CD14-positive monocyte (primary cell): ENCODE results near the gene FAM241B. TPM values are rescaled to one million over a fixed set of nuclear protein-coding genes. Genes with fewer than 3 reads are reported as not detected.

Source experiments
- DNase-seq, 3 donors: peaks; one replicate each; pipeline ENCODE4 v3.0.0-alpha.2; 2011 to 2022
- H2AFZ ChIP-seq: 2 replicates; pipeline ENCODE4 v1.6.0; 2012; ENCODE audit warnings: mild to moderate bottlenecking, low read depth, low read length, inconsistent platforms; ENCODE audit not compliant: insufficient read depth, poor library complexity, severe bottlenecking
- H3K27ac ChIP-seq, 2 donors: 1 replicate in 1 of 2; 2 replicates in 1 of 2; pipeline ENCODE4 v1.5.1; 2012 to 2013; ENCODE audit warnings: low read length in 2 of 2, control low read depth in 1 of 2, inconsistent platforms in 1 of 2, low read depth in 1 of 2, mild to moderate bottlenecking in 1 of 2
- H3K27me3 ChIP-seq, 2 donors: one replicate each; pipeline versions ENCODE4 v1.6.0 to v1.6.1; 2011 to 2013; ENCODE audit warnings: low read length in 2 of 2; ENCODE audit not compliant: control insufficient read depth in 2 of 2, insufficient read depth in 2 of 2
- H3K36me3 ChIP-seq, 2 donors: replicated peaks in 1 of 2; 1 replicate in 1 of 2; 2 replicates in 1 of 2; pipeline versions ENCODE4 v1.5.1 to v1.6.1; 2012 to 2013; ENCODE audit warnings: low read length in 2 of 2, control low read depth in 1 of 2, inconsistent platforms in 1 of 2, mild to moderate bottlenecking in 1 of 2; ENCODE audit not compliant: insufficient read depth in 2 of 2, control insufficient read depth in 1 of 2
- H3K4me1 ChIP-seq, 2 donors: 1 replicate in 1 of 2; 2 replicates in 1 of 2; pipeline versions ENCODE4 v1.5.1 to v1.6.1; 2012 to 2013; ENCODE audit warnings: low read length in 2 of 2, control low read depth in 1 of 2, inconsistent platforms in 1 of 2, mild to moderate bottlenecking in 1 of 2, moderate library complexity in 1 of 2; ENCODE audit not compliant: insufficient read depth in 2 of 2, control insufficient read depth in 1 of 2
- H3K4me2 ChIP-seq: replicated peaks from 2 replicates; pipeline ENCODE3; 2012; ENCODE audit warnings: low read length, moderate library complexity, mild to moderate bottlenecking; ENCODE audit not compliant: poor library complexity, severe bottlenecking; ENCODE audit errors: extremely low read depth
- H3K4me3 ChIP-seq, 3 experiments: fragments of 200-600 bp in 1 of 3; sonication (generic) in 1 of 3; replicated peaks in 1 of 3; 1 replicate in 2 of 3; 2 replicates in 1 of 3; pipeline ENCODE4 v1.5.1; 2011 to 2013; ENCODE audit warnings: low read length in 3 of 3, mild to moderate bottlenecking in 3 of 3, control low read depth in 2 of 3, low read depth in 2 of 3, inconsistent platforms in 1 of 3, moderate library complexity in 1 of 3
- H3K79me2 ChIP-seq: 2 replicates; pipeline ENCODE4 v1.6.0; 2012; ENCODE audit warnings: mild to moderate bottlenecking, control low read depth, inconsistent platforms, low read length, moderate library complexity; ENCODE audit not compliant: insufficient read depth
- H3K9ac ChIP-seq: 2 replicates; pipeline ENCODE4 v1.6.0; 2017; ENCODE audit warnings: low read length, mild to moderate bottlenecking; ENCODE audit not compliant: insufficient read depth, poor library complexity, severe bottlenecking
- H3K9me3 ChIP-seq, 2 donors: replicated peaks in 1 of 2; 1 replicate in 1 of 2; 2 replicates in 1 of 2; pipeline versions ENCODE4 v1.5.1 to v1.6.1; 2012 to 2013; ENCODE audit warnings: low read length in 2 of 2, control low read depth in 1 of 2; ENCODE audit not compliant: control insufficient read depth in 1 of 2, insufficient read depth in 1 of 2
- H4K20me1 ChIP-seq: 2 replicates; pipeline ENCODE4 v1.6.0; 2012; ENCODE audit warnings: mild to moderate bottlenecking, low read length, control low read depth, moderate library complexity; ENCODE audit not compliant: insufficient read depth
- H3K27ac Mint-ChIP-seq, 7 donors: one replicate each; pipeline ENCODE4 v1.8.0; 2020; ENCODE audit warnings: mild to moderate bottlenecking in 7 of 7, mixed read lengths in 7 of 7, moderate library complexity in 6 of 7, inconsistent platforms in 2 of 7
- H3K27me3 Mint-ChIP-seq, 3 donors: one replicate each; pipeline ENCODE4 v1.8.0; 2021 to 2022; ENCODE audit warnings: low read depth in 3 of 3, mild to moderate bottlenecking in 3 of 3, mixed read lengths in 3 of 3, moderate library complexity in 3 of 3, inconsistent platforms in 1 of 3
- H3K36me3 Mint-ChIP-seq, 2 donors: one replicate each; pipeline ENCODE4 v1.8.0; 2020; ENCODE audit warnings: mixed read lengths in 2 of 2, inconsistent platforms in 1 of 2, mild to moderate bottlenecking in 1 of 2
- H3K4me1 Mint-ChIP-seq: one replicate; pipeline ENCODE4 v1.8.0; 2020; ENCODE audit warnings: mild to moderate bottlenecking, mixed read lengths
- H3K4me3 Mint-ChIP-seq, 2 donors: one replicate each; pipeline ENCODE4 v1.8.0; 2020; ENCODE audit warnings: mild to moderate bottlenecking in 2 of 2, mixed read lengths in 2 of 2, moderate library complexity in 1 of 2
- H3K9me3 Mint-ChIP-seq, 7 donors: one replicate each; pipeline ENCODE4 v1.8.0; 2020 to 2022; ENCODE audit warnings: mixed read lengths in 7 of 7, mild to moderate bottlenecking in 6 of 7, moderate library complexity in 6 of 7, inconsistent platforms in 2 of 7
- WGBS: methylation state at CpG from one replicate; pipeline ENCODE4 v1.1.5; 2013; ENCODE audit warnings: missing lambda C conversion rate; ENCODE audit not compliant: insufficient coverage; 5-methylcytosine and 5-hydroxymethylcytosine counted together
- intact Hi-C, 2 donors: fragments of 100-400 bp; cut with micrococcal nuclease; formaldehyde crosslinking; loops; one replicate each; pipeline versions ENCODE4 v1.15.0 to v1.15.1; 2023
- polyA plus RNA-seq, 3 donors: library from polyadenylated mRNA; depleted of rRNA in 1 of 3; unstranded in 2 of 3; stranded (reverse) in 1 of 3; fragments of 300-500 nt in 2 of 3; fragments of >200 nt in 1 of 3; fragmentation: Illumina TruSeq in 2 of 3; gene quantifications; 1 replicate in 2 of 3; 2 replicates in 1 of 3; pipeline ENCODE4 v1.2.3, GENCODE V29; 2012 to 2021
- TF ChIP-seq, protein P1 (sequence below): fragments of 200-600 bp; IDR thresholded peaks from one replicate; pipeline ENCODE4 v1.8.0; 2022; ENCODE audit warnings: antibody characterized with exemption, mild to moderate bottlenecking

FAM241B gene
- polyA plus RNA-seq, 3 donors: not detected

DNA sequence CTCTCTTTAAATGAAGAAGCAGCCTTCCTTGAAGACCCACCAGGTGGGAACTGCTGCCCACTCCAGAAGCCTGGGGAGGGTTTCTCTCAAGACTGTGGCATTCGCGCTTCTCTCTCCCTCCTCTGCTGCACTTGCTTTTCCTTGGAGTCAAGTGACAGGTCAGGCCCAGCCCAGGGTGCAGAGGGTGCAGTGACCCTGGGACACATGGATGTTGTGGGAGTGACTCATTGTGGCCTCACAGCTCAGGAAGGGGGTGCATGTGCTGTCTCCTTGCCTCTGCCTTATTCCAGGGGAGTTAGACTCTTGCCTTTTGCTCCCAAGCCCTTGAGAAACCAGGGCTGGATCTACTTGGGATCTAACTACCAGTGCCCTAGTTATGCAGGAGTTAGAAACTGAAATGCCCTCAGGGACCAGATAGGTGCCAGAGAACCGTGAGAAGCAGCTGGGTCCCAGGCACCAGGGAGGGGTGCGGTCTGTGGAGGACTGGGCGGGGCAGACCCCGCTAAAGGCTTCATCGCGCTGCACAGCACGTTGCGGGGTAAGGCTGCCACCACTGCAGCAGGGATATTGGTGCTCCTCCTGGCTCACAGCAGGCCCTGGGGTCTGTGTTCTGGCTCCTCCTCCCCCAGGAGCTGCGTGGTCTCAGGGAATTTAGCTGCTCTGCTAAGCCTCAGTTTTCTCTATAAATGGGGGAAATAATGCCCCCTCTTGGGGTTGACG lies 11.4 kb downstream of the FAM241B start:
- intact Hi-C loops: no loop called here
- WGBS: 66% methylated on average over 10 of the region's 12 CpGs
- H3K27me3 ChIP-seq: no peaks in the 10 kb centered on the region
- H3K9ac ChIP-seq: no peak overlapping the region
- TF ChIP-seq, protein P1, sequence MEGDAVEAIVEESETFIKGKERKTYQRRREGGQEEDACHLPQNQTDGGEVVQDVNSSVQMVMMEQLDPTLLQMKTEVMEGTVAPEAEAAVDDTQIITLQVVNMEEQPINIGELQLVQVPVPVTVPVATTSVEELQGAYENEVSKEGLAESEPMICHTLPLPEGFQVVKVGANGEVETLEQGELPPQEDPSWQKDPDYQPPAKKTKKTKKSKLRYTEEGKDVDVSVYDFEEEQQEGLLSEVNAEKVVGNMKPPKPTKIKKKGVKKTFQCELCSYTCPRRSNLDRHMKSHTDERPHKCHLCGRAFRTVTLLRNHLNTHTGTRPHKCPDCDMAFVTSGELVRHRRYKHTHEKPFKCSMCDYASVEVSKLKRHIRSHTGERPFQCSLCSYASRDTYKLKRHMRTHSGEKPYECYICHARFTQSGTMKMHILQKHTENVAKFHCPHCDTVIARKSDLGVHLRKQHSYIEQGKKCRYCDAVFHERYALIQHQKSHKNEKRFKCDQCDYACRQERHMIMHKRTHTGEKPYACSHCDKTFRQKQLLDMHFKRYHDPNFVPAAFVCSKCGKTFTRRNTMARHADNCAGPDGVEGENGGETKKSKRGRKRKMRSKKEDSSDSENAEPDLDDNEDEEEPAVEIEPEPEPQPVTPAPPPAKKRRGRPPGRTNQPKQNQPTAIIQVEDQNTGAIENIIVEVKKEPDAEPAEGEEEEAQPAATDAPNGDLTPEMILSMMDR: no peak
- H3K9me3 Mint-ChIP-seq: no peaks in the 10 kb centered on the region
- H3K4me3 ChIP-seq: no peak overlapping the region
- H3K79me2 ChIP-seq: no peaks in the 10 kb centered on the region
- H3K36me3 ChIP-seq: no peaks in the 10 kb centered on the region
- H3K4me2 ChIP-seq: no peak overlapping the region
- peaks cover 4 to 8% (median 6%) of the 10 kb centered on the region in 3 donors for H3K27me3 Mint-ChIP-seq
- no peaks in the 10 kb centered on the region for H4K20me1 ChIP-seq
- peaks cover 5% of the 10 kb centered on the region for H3K4me1 Mint-ChIP-seq
- H3K36me3 Mint-ChIP-seq: no peaks in the 10 kb centered on the region
- no peaks in the 10 kb centered on the region for H3K9me3 ChIP-seq
- peak overlapping the region in 1 of 7 donors; percentile 31 for H3K27ac Mint-ChIP-seq
- H2AFZ ChIP-seq: no peak overlapping the region
- H3K4me3 Mint-ChIP-seq: no peak overlapping the region
- no peak for DNase-seq
- H3K27ac ChIP-seq: no peak overlapping the region
- no peaks in the 10 kb centered on the region for H3K4me1 ChIP-seq

DNA sequence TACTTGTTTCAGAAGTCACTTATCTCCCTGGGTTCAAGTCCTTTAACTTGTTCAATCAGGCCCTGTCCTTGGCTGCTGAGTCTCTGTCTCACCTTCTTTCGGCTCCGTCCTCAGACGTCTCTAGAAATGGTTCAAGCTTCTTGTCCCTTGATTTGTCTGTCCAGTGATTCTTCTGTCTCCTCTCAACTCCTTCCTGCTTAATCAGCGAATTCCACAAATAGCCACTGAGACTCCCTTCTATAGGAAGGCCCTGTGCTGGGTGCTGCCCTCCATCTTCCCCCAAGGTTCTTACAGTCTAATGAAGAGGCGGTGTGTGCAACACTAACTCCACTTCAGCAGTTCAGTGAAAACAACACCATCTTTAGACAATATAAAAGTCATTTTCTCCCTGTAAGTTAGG lies 12.7 kb downstream of the FAM241B start:
- no peak for DNase-seq
- Mint-ChIP-seq H3K9me3 (no peaks in the 10 kb centered on the region), H3K27ac (no peak overlapping the region), H3K27me3 (peaks cover 4 to 8% (median 6%) of the 10 kb centered on the region in 3 donors), H3K36me3 (no peaks in the 10 kb centered on the region), H3K4me3 (no peak overlapping the region), H3K4me1 (peaks cover 5% of the 10 kb centered on the region)
- H3K27ac ChIP-seq: no peak overlapping the region
- no peak overlapping the region for H3K4me2 ChIP-seq
- no peak overlapping the region for H3K9ac ChIP-seq
- H4K20me1 ChIP-seq: no peaks in the 10 kb centered on the region
- no peak overlapping the region for H2AFZ ChIP-seq
- no peaks in the 10 kb centered on the region for H3K4me1 ChIP-seq
- no peaks in the 10 kb centered on the region for H3K79me2 ChIP-seq
- no peaks in the 10 kb centered on the region for H3K27me3 ChIP-seq
- no peaks in the 10 kb centered on the region for H3K36me3 ChIP-seq
- H3K9me3 ChIP-seq: no peaks in the 10 kb centered on the region
- 91% methylated on average over 4 of the region's 5 CpGs for WGBS
- H3K4me3 ChIP-seq: no peak overlapping the region
- intact Hi-C loops: no loop called here
- TF ChIP-seq, protein P1: no peak
